GM12801 (cell line): ENCODE results near the gene SFXN2.

Source experiments
- TF ChIP-seq, protein P1 (sequence below): IDR thresholded peaks from one replicate; pipeline ENCODE4 v1.5.1; 2011; ENCODE audit warnings: control low read depth; ENCODE audit not compliant: insufficient read length; ENCODE audit errors: extremely low read depth

The SFXN2 gene

DNA sequence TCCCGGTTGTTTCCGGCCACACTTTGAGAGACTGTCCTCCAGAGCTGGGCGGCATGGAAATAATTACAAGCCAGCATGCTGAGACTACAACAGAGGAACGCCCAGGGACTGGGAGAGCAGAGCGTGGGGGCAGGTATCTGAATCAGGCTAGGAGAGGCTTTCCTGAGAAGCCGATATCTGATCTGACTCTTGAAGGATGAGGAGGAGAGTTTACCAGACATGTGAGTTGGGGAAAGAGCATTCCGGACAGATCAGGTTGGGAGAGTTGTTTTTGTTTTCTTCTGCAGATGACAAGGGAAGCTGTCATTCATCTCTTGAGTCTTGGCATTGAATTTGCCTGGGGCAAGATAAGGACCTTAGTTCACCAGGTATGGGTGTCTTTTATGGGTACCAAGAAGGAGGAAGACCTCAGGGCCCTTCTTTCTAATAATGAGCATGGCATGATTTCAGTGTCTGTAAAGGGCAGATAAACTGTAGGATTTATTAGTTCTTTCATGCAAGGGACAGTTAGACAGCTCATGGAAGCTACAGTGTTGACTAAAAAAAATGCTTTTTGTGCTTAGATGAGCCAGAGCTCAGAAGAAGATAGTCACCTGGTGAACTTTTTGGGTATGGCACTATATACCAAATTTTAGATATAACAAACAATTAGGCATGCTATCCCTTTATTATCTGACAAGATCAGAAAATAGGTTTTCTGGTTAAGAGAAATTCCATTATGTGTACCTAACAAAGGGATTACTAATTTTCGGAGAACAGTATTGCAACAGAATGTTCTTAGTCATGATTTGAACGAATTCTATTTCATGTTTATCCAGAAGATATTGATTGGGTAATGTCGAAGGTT lies 65.5 kb downstream of the SFXN2 start:
- TF ChIP-seq, protein P1, sequence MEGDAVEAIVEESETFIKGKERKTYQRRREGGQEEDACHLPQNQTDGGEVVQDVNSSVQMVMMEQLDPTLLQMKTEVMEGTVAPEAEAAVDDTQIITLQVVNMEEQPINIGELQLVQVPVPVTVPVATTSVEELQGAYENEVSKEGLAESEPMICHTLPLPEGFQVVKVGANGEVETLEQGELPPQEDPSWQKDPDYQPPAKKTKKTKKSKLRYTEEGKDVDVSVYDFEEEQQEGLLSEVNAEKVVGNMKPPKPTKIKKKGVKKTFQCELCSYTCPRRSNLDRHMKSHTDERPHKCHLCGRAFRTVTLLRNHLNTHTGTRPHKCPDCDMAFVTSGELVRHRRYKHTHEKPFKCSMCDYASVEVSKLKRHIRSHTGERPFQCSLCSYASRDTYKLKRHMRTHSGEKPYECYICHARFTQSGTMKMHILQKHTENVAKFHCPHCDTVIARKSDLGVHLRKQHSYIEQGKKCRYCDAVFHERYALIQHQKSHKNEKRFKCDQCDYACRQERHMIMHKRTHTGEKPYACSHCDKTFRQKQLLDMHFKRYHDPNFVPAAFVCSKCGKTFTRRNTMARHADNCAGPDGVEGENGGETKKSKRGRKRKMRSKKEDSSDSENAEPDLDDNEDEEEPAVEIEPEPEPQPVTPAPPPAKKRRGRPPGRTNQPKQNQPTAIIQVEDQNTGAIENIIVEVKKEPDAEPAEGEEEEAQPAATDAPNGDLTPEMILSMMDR, result no peak

DNA sequence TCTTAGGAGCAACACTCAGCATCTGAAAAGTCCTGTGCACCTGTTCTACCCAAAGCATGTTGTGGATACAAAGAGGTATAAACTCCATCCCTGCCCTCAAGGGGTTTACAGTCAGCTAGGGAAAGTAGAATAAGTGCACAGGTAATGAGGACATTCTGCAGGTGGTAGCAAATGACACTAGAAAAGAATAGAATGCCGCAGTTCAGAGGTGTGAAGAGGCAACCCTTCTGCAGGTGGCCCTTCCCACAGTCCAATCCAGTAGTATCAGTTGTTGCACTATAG lies 66.0 kb downstream of the SFXN2 start:
- TF ChIP-seq, protein P1, result no peak

DNA sequence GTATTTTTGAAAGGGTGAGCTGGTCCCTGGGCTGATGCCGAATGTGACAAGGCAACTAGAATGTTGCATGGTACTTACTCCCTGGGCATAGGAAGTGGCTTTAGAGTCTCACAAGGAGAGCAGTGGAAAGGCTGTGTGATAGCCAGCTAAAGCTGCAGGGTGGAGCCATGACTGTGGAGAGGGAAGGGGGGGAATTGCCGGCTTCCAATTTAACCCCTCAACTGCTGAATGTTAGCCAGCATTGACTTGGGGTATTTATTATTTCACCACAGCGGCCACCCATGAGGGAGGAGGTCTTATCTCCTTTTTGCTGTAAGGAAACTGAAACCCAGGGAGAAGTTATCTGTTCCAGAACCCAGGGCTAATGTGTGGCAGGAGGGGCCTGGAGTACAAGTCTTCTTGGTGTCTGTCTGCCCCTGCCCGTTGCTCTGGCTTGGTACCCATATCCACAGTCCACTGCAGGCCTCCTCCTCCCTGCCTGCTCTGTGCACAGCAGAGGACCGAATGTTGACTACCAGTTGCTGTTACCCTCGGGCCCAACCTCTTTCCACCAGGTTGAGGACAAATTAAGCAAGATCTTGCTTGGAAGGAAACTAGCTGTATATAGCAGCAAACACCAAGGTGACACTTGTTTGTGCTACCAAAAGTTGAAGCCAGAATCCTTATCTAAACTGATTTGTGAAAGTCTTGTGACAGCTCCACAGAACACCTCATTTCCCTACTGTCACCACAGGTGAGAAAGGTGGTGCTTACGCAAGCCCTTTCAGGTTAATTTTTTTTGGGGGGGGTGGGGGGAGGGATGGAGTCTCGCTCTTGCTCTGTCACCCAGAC lies 66.9 kb downstream of the SFXN2 start:
- TF ChIP-seq, protein P1, result no peak

DNA sequence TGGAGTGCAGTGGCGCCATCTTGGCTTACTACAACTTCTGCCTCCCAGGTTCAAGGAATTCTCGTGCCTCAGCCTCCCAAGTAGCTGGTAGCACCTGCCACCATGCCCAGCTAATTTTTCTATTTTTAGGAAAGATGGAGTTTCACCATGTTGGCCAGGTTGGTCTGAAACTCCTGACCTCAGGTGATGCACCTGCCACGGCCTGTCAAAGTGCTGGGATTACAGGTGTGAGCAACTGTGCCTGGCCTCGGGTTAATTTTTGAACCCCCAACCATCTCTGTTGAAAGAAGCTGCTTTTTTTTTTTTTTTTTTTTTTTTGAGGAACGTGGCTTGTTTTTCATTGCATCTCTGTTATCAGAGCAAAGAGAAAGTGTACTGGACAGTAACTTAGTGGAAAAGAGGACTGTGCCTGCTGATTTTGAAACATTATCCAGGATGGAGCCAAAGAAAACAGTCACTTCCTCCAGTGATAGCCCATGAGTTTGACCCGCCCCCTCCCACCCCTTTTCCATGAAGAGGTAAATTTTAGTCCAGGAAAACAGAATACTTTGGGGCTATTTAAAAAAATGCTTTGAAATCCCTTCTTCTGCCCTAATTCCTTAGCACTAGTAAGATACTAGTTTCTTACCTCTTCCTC lies 67.6 kb downstream of the SFXN2 start:
- TF ChIP-seq, protein P1, result no peak

DNA sequence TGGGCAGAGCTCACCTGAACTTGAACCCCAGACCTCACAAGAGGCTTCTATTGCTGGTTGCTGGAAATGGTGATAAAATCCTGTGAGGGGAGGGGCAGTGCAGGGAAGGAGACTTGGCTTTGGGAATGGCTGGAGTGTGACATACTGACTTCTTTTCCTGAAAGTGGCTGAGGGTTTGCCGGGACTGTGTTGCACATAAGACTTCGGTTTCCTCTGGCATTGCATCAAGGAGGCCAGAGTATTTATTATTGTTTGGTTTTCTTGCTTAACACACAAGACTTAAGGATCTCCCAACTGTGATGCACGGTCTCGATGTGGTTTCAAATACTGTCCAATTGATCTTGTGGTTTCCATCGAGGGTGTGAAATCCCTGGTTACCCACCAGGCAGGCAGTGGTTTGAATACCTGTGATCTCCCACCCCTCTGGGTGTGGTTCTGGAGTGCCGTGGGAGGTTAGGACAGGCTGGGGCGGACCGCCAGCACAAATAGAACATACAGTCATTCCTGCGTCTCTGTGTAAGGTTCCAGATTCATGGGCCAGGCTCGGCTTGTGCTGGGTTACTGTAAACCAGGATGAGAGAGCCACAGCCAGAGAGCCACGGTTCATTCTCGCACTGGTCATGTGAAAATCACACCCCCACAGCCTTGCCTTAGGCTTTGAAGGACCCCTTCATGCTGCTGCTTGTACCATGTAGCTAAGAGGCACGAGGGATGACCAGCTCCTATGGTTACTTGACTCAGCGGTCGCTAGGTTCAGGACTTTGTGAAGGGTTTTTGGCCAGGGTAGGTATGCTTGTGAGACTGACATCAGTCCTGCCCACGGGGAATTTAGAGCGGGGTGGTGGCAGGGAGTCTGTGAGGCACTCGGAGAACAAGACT lies 68.5 kb downstream of the SFXN2 start:
- TF ChIP-seq, protein P1, result no peak

DNA sequence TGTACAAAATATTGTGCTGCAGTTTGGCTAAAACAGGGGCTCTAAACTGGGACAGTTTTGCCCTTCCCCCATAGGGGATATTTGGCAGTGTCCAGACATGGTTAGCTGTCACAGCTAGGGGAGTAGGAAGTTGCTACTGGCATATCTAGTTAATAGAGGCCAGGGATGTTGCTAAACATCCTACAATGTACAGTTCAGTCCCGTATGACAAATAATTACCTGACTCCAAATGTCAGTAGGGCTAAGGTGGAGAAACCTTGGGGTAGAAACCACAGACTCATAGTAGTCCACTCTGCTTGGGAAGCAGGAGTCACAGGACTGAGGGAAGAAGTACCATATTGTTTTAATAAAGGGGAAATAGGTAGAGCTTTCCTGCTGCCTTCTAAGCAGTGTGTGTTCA lies 69.1 kb downstream of the SFXN2 start:
- TF ChIP-seq, protein P1, result no peak
